Measurements from ENCODE around the gene RUBCNL.

RUBCNL gene

DNA sequence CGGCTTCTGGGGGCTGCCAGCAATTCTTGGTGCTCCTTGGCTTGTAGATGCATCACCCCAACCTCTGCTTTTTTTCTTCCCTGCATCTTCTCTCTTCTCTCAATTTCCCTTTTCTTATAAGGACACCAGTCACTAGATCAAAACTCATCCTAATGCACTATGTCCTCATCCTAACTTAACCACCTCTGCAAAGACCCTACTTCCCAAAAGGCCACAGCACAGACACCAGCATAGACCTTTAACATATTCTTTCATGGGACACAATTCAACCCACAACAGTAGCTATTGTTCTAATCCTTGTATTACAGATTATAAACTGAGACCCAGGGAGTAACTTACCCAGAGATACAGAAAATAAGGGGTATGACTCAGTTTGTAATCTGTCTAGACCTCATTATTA, 47.0 kb downstream of the RUBCNL start:
- no peak for DNase-seq

DNA sequence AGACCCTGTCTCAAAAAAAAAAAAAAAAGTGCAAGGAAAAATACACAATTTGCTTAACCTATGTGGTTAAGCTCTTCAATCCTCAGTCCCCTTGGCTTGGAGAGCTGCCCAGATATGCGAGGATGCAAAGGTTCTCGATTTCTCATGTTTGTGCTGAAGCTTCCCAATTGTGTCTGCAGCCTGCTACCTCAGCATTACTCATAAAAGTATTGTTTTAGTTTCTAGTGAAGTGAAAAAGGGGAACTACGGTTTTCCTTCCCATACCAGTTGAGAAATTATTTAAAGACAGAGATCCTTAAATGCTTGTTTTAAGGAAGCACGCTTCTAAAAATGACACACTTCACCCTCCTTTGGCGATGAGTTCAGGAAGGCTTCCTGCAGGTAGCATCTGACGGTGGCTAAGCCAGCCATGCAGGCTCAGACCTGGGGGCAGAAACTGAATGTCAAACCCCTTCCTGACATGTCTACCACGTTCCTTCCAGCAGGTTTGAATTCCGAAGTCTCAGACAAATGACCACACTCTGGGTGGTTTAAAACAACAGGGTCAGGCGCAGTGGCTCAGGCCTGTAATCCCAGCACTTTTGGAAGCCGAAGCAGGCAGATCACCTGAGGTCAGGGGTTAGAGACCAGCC, 47.9 kb downstream of the RUBCNL start:
- peak; percentile 85 to 97 (median 95) for DNase-seq

DNA sequence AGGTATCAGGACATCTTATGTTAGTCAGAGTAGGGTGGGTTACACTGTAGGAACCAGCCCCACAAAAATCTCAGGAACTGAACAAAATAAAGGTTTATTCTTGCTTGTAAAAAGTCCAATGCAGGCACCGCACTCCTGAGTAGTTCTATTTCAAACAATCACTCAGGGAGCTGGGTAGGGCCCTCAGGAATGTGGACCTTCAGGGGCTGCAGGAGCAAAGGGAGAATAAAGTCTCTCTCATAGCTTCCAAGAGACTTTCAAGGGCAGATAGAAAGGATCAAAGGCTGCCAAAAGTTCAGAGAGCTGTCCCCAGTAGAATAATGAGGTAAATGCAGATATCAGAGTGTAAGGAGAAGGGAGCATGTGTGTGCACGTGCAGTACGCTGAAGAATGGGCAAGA, 49.4 kb downstream of the RUBCNL start:
- no peak for DNase-seq

DNA sequence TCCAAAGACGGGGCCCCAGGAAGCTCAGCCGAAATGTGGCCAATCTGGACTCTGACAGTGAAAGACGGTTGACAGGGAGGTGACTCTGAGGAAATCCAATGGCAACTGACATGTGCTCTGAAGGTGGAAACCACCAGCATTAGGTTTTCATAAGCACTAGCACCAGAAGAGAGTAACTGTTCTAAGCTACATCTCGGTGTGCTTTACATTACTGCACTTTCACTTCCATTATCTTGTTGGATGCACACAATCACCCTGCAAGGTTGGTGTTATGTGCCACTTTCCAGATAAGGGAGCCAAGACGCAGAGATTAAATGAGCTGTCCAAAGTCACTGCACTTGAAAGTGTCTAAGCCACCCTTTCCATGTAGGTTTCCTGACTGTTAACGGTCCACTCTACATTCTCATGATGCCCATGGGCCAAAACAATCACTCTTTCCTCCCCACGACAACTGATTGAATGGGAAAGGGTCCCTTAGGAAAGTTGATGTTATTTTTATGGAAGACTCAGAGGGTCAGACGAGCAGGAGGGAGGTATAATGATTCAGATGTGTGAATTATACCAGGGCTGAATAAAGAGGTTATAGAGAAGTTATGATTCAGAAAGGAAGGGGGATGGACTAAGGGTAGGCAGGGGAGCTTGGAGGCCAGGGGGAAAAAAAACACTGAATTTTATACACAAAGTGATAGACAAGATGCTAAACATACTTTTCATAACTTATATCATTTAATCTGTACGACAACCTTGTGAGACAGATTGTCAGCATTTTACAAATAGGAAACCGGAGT, 52.8 kb downstream of the RUBCNL start:
- peak in 1 of 3 donors; percentile 18 for DNase-seq

DNA sequence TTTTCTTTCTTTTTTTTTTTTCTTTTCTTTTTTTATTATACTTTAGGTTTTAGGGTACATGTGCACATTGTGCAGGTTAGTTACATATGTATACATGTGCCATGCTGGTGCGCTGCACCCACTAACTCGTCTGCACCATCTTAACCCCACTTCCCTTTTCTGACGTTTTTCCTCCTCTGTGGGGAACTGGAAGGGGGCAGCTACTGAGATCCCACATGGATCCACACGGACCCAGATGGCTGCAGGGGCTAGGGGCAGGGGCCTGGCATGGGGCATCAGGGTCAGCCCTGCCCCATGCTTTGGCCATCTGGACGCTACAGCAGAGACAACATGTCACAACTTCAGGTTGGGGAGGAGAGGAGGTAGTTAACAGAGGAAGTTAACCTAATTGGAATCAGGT, 54.3 kb downstream of the RUBCNL start:
- no peak for DNase-seq

DNA sequence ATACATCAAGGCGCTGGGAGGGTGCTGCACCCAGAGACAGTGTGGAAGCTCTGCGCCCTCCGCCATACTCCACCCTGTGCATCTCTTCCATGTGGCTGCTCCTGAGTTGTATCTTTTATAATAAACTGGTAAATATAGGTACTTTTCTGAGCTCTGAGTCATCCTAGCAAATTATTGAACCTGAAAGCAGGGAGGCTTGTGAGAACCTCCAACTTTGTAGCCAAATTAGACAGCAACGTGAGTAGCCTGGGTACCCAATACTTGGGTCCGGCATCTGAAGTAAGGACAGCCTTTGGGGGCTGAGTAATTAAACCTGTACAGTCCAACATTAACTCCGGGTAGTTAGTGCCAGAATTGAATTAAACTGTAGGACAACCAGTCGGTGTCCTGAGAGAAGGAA, 57.4 kb downstream of the RUBCNL start:
- DNase-seq = no peak

DNA sequence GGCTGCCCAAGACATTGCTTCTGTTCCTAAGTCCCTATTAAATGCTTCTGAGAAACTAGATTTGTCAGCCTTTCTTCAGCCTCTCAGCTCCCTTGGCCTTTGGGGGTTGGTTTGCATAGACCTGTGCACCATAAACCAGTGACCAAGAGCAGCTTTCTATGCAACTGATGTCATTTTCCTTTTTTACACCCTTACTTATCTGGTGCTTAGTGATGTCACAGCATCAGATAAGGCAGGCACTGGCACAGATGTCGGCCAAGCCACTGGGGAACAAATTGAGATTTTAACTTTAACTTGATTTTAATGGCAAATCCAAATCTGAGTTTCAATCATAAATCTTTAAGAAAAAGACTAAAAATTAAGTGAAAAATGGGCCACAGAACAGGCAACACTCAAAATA, 59.8 kb downstream of the RUBCNL start:
- no peak for DNase-seq

DNA sequence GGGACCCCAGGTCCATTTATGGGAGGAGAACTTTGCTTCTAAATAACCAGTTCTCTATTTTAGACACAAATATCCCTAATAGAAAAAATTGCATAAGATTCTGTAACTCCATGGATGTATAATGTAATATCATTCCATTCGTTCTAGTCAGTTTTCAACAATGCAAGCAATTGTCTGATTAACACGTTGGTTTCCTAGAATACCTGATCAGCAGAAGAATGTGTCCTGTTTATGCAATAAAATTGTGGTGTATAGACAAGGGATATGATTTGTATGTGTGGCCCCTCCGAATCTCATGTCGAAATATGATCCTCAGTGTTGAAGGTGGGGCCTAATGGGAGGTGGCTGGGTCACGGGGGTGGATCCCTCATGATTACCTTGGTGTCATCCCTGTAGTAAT, 62.1 kb downstream of the RUBCNL start:
- no peak for DNase-seq

DNA sequence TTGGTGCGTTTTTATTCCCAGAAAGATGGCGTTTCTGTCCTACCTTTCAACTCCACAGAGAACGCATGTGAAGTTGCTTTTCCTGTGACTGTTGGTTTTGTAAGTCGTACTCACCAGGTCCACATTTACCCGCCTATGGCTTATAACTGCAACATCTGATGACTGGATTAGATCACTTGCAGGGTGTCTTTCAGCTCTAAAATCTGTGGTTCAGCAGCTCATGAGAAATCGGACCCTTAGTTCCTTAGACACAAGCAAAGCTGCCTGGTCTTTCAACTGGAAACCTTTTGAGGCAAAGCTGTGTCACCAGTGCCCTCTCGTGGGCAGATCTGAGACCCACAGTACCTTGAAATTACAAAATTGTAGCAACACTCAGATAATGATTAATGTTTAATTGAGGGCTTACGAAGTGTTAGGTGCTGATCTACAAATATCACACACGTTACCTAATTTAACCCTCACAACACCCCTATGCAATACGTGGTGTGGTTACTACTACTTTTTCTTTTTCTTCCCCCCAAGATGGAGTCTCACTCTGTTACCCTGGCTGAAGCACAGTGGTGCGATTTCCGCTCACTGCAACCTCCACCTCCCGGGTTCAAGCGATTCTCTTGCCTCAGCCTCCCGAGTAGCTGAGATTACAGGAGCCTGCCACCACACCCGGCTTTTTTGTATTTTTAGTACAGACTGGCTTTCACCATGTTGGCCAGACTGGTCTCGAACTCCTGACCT, 65.4 kb downstream of the RUBCNL start:
- DNase-seq = peak; percentile 84 to 91 (median 86)

DNA sequence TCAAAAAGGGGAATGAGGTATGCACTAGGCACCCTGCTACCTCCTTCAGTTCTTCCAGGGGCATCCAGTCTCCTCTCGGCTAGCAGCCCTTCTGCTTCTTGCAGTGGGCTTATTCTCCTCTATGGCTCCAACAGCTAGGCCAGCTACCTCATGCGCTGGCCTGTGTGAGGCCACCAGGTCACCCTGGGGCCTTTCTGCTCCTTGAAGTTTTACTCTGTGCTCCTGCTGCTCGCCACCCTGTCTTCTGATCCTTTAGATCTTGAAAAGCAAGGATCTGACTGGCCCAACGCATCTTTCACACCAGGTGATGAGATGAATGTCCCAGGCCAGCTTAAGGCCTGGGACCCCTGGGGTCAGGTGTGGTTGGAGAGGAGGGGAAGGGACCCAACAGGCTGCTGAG, 66.2 kb downstream of the RUBCNL start:
- no peak for DNase-seq

DNA sequence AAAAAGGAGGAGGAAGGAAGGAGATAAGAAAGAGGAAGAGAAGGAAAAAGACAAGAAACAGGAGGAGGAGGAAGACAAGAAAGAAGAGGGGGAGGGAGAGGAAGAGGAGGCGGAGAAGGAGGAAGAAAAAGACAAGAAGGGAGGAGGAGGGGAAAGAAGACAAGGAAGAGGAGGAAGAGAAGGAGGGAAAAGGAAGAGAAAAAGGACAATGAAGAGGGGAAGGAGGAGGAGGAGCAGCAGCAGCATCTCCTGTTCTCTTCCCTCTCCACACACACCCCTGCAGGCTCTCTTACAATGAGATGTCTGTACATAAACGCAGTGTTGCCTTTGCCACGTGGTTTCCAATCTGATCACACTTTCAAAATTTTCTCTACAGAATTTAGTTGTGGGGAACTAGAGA, 66.6 kb downstream of the RUBCNL start:
- peak; percentile 29 to 58 (median 53) for DNase-seq

DNA sequence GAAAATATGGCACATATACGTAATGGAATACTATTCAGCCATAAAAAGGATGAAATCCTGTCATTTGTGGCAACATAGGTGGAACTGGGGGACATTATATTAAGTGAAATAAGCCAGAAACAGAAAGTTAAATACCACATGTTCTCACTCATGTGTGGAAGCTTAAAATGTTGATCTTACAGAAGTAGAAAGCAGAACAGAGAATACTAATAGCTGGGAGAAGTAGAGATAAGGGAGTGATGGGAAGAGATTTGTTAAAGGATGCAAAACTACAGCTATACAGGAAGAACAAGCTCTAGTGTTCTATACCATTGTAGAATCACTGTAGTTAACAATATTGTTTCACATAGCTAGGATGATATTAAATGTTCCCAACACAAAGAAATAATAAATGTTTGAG, 68.1 kb downstream of the RUBCNL start:
- DNase-seq = no peak

DNA sequence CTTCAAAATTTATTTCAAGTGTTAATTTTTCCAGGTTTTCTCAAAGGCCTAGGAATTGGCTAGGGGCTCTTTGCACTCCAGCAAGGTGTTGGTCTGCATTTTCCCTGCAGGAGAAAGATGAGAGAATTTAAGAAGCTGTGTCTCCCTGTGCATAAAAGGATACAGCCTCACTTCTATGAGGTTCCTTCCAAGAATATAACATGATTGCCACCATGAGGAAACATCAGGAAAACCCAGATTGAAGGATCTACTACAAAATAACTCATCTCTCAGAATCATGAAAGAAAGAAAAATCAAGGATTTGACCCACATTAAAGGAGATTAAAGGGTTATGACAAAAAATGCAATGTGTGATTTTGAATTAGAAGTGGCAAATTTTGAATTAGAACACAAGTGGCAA, 69.9 kb downstream of the RUBCNL start:
- DNase-seq = peak; percentile 33 to 63 (median 59)

DNA sequence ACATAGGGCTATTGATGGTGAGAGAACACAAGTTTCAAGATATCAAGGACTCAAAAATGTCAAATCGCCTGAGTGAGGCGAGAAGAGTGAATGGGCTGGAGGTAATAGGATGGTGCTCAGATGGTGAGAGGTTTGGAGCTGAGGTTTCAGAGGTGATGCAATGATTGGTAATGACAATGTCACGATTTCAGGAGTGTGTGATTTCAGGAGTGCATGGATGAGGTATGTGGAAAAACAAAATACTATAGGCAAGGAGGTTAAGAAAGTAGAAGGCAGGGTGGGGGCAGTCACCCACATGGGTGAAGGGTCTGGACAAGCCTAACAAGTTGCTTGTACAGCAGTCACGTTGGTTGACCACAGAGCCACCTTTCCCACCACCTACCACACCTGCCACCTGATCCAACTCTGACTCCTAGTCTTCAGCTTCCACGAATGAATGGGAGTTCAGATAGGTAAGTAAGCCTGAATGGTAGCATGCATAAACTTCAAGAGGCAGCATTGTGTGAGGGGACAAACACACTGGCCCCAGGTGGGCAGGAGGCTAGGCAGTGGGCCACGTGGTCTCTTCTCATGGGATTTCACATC, 71.5 kb downstream of the RUBCNL start:
- DNase-seq = no peak

DNA sequence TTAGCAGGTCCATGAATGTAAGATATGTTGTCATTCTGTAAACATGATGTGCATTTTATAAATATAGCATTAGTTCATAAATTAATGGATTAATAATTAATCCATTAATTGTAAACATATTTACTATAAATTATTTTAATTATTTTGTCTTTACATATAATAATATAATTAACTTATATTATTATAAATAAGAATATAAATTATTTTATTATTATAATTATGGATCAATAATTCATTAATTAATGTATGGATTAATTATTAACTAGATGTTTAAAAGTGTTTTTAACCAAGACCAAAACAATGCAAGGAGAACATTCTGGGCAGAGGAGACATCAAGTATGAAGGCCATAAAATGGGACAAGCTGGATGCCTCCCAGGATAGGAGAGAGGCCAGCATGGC, 72.0 kb downstream of the RUBCNL start:
- DNase-seq = no peak

DNA sequence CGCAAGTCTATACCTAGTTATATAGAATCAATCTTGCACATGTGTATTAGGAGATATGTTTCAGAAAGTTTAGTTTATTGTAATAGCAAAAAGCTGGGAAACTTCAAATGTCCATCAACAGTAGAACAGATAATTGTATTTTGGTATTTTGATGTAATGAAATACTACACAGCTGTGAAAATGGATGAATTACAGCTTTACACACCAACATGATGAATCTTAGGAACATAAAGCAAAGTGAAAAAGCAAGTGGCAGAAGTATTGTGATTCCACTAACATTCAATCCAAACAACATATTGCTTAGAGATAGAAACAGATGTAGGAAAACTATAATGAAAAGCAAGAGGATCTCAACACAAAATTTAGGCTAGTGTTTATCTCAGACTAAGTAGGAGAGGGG, 72.5 kb downstream of the RUBCNL start:
- no peak for DNase-seq

DNA sequence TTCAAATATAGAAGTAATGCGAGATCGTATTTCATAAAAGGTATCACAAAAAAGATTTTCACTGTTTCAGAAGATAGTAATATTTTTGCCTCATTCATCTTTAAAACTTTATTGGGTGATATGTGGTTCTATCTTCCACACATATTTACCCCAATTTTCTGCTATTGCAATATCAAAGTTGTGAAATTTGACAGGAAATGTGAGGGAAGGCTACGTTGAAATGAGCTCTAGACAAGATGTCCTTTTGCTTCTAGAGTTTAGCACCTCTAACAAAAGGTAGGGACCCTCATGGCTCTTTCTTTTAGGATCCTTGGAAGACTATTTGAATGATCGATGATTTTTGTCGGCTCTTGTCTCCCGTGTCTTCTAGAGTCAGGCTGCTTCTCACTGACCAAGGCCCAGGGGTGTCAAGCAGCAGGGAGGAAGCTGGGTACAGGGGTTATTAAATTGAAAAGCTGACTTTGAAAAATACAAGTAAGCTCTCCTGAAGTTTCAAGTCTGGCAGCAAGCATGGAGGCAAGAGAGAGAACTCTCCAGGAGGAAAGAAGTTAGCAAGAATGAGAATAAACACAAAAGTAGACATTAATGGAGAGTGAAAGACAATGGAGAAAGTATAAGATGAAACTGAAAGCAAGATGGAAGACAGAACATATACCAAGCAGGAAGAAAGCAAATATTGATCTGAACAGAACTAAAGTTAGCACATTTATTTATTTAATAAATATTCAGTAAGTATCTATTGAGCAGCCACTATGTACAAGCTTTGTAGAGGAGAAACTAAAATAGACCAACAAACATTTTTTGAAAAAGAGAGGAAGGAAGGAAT, 73.4 kb downstream of the RUBCNL start:
- no peak for DNase-seq

DNA sequence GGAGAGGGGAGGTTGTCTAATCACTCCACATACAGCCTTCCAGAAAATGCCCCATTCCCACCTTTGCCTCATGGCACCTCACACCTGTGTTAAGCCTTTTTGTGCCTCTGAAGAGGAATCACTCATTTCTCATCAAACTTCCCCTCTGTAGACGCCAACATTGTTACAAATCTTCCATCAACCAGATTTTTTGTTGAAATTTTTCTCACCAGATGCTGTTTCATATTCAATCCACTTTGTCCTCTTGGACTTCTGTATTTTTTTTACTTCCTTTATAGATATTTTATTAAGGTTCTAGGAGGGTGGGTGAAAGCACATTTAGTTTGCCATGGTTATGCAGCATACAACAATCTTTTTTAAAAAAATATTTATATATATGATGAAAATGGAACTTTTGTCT, 74.0 kb downstream of the RUBCNL start:
- no peak for DNase-seq

DNA sequence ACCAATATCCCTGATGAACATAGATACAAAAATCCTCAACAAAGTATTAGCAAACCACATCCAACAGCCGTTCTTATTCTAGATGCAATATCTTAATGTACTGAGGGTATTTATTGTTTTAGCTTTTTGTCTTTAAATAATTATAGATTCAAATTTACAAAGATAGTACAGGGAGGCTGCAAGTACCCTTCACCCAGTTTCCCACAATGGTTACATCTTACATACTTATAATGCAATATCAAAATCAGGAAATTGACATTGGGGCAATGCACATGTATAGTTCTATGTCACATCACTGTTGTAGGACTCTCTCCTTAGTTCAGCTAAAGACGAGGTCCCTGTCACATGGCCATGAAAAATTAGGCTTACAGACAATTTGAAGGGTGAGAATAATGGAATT, 75.8 kb downstream of the RUBCNL start:
- DNase-seq = no peak

DNA sequence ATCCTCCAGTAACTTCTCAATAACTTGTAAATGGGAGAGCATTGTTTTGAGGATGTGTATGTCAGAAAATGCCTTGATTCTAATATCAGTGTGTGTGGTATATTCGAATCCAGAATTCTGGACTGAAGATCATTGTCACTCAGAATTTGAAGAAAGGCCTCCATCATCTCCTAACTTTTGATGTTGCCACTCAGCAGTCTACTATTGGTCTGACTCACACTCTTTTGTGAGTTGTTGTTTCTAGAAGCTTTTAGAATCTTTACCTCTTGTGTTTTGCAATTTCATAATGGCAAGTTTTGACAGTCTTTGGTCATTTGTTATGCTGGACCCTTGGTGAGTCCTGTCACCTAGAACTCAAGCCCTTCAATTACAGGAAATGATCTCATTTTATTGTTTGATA, 77.0 kb downstream of the RUBCNL start:
- DNase-seq = no peak

DNA sequence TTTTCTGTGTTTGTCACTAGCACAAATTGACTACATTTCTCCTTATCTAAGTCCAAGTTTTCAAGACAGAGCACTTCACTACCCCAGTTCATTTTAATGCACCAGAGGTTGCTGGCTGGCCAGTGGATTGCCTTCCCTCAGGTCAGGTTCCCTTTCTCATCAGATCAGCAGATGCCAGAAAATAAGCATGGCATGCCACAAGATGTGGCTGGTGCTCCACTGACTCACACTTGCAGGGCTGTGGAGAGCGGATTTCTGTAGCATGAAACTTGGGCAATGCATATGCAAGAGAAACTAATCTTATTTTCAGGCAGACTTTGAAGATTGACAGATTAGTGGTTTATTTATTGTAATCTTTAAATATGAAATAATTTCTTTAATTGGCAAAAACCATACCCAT, 79.5 kb downstream of the RUBCNL start:
- DNase-seq = peak; percentile 61 to 69 (median 65)

DNA sequence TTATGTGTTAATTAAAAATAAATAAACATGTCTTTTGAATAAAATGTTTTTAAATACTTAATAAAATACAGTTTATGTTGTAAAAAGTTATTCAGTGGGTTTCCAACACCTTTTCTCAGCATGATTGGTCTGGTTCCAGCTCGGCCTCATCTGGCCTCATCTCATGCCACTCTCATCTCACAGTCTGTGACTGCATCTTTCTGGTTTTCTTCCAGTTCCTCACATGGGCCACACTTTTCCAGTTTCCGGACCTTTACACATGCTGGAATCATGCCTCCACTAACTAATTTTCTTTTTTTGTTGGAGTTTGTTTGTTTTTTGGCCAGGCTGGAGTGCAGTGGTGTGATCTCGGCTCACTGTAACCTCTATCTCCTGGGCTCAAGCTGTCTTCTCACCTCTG, 82.5 kb downstream of the RUBCNL start:
- no peak for DNase-seq

Measured in suppressor macrophage treated with lipopolysaccharide for 1 hour (primary cell).